ENCODE data around the gene C19orf18.

GRCh38 chr19:58000677-58001076 lies 26.3 kb upstream of the C19orf18 start:
- TF ChIP-seq POLR2AphosphoS5 (IDR thresholded peaks at IDR 0.05; ENCODE audit: borderline replicate concordance, low read depth, low read length), result no peak
- no peak for TF ChIP-seq EZH2 (IDR thresholded peaks at IDR 0.05)
